ENCODE results near the gene LIG4.

GRCh38 chr13:108214441-108215271, 680 bp downstream of the LIG4 start:
- TF ChIP-seq CTCF (IDR thresholded peaks at IDR 0.05): no peak
- no peak for TF ChIP-seq POLR2A (IDR thresholded peaks at IDR 0.05)
- no peak for TF ChIP-seq POLR2AphosphoS5 (IDR thresholded peaks at IDR 0.05)

Data from breast epithelium (tissue), 3 donors.